A673 (cell line): Measurements from ENCODE around the gene MACROD1. TPM values are rescaled to one million over a fixed set of nuclear protein-coding genes. Genes with fewer than 3 reads are reported as not detected.
A peak's percentile ranks its signal among the peaks of the same experiment; 100 is the strongest.

Experiments used
- BruUV-seq: library from RNA; stranded (reverse); fragments of 400-500 nt; replicated peaks from 2 replicates; lab custom pipeline; 2021; lab: Mats Ljungman, UMichigan
- CTCF ChIA-PET: fragments of 300-600 bp; sonication (Branson Sonifier 250); formaldehyde crosslinking; loops from one replicate; lab custom pipeline; 2022; ENCODE audit warnings: antibody characterized with exemption; lab: Charles Lee
- POLR2A ChIA-PET: fragments of 300-600 bp; sonication (Branson Sonifier 250); formaldehyde crosslinking; loops from one replicate; lab custom pipeline; 2022; ENCODE audit warnings: antibody characterized with exemption; ENCODE audit not compliant: low non-redundant PET; lab: Charles Lee
- DNase-seq: peaks from one replicate; pipeline ENCODE4 v3.0.0-alpha.2; 2015; ENCODE audit warnings: low spot score
- H3K27ac ChIP-seq: fragments of 200-600 bp; sonication (generic); 2 replicates; pipeline ENCODE4 v1.5.1; 2016; ENCODE audit warnings: mixed run types, low read depth, mild to moderate bottlenecking, mixed read lengths, antibody characterized with exemption, low read length; ENCODE audit not compliant: poor library complexity, severe bottlenecking
- H3K27me3 ChIP-seq: fragments of 200-600 bp; sonication (generic); replicated peaks from 2 replicates; pipeline ENCODE4 v1.6.1; 2017; ENCODE audit warnings: mixed run types, low read depth, mild to moderate bottlenecking, mixed read lengths, antibody characterized with exemption, low read length; ENCODE audit not compliant: insufficient read depth, poor library complexity
- H3K36me3 ChIP-seq: fragments of 200-600 bp; sonication (generic); 2 replicates; pipeline ENCODE4 v1.6.1; 2016; ENCODE audit warnings: mixed run types, mild to moderate bottlenecking, mixed read lengths, antibody characterized with exemption, low read length; ENCODE audit not compliant: insufficient read depth, poor library complexity, severe bottlenecking
- H3K4me1 ChIP-seq: fragments of 200-600 bp; sonication (generic); 2 replicates; pipeline ENCODE4 v1.6.1; 2017; ENCODE audit warnings: mixed run types, mild to moderate bottlenecking, mixed read lengths, antibody characterized with exemption, low read length; ENCODE audit not compliant: insufficient read depth, poor library complexity, severe bottlenecking
- H3K4me3 ChIP-seq: fragments of 200-600 bp; sonication (generic); 2 replicates; pipeline ENCODE4 v1.5.1; 2016; ENCODE audit warnings: low read depth, mixed run types, mild to moderate bottlenecking, mixed read lengths, low read length; ENCODE audit not compliant: poor library complexity, severe bottlenecking
- H3K9me3 ChIP-seq: fragments of 200-600 bp; sonication (generic); 2 replicates; pipeline ENCODE4 v1.6.1; 2016; ENCODE audit warnings: mixed run types, low read depth, mild to moderate bottlenecking, mixed read lengths, antibody characterized with exemption, low read length; ENCODE audit not compliant: poor library complexity, severe bottlenecking
- CTCF ChIP-seq: fragments of 300-800, 200-600 bp; sonication (generic); conservative IDR thresholded peaks from 2 replicates; pipeline ENCODE4 v1.5.1; 2017; ENCODE audit warnings: low read depth, mild to moderate bottlenecking, antibody characterized with exemption, low read length, moderate library complexity, mixed read lengths
- EZH2 ChIP-seq: fragments of 200-600 bp; sonication (generic); IDR thresholded peaks from 2 replicates; pipeline ENCODE4 v1.6.1; 2017; ENCODE audit warnings: borderline replicate concordance, low read depth, mild to moderate bottlenecking, mixed read lengths, antibody characterized with exemption, low read length; ENCODE audit not compliant: poor library complexity, severe bottlenecking
- intact Hi-C: fragments of 100-400 bp; cut with micrococcal nuclease; formaldehyde crosslinking; loops from one replicate; pipeline ENCODE4 v1.10.0; 2022; ENCODE audit not compliant: unreplicated experiment
- total RNA-seq: library from RNA; stranded (reverse); gene quantifications from 2 replicates; pipeline ENCODE4 v1.2.3, GENCODE V29; 2021

MACROD1 gene
- total RNA-seq, 1 experiment from 2014 or later: 28.7 TPM

DNA sequence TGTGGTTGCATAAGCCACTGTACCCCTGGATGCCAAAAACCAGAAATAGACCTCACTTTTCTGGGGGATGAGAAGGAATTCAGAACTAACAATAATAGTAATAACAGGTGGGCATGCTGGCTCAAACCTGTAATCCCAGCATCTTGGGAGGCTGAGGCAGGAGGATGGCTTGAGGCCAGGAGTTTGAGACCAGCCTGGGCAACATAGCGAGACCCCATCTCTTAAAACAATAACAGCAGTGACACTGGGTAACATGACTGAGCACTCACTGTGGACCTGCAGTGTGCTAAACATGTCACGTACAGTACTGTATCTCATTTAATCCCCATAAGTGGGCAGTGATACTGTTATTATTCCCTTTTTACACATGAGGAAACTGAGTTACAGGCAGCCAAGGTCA, 120.2 kb downstream of the MACROD1 start:
- no TSS peak for BruUV-seq
- Histone ChIP-seq H3K4me1 (peaks cover 19% of the 10 kb centered on the region), H3K4me3 (no peak overlapping the region), H3K27me3 (no peaks in the 10 kb centered on the region), H3K36me3 (no peaks in the 10 kb centered on the region), H3K9me3 (no peaks in the 10 kb centered on the region), H3K27ac (no peak overlapping the region)
- ChIA-PET CTCF (no interaction called here), POLR2A (no interaction called here)
- TF ChIP-seq CTCF (no peak), EZH2 (no peak)
- DNase-seq: no peak
- intact Hi-C loops: no loop called here

GRCh38 chr11:64044730-64045393, 121.1 kb downstream of the MACROD1 start:
- H3K27ac ChIP-seq: no peak overlapping the region
- H3K36me3 ChIP-seq: no peaks in the 10 kb centered on the region
- peak; percentile 33 for DNase-seq
- no TSS peak for BruUV-seq
- intact Hi-C loops: no loop called here
- H3K27me3 ChIP-seq: no peaks in the 10 kb centered on the region
- TF ChIP-seq EZH2 (no peak), CTCF (no peak)
- no peaks in the 10 kb centered on the region for H3K9me3 ChIP-seq
- ChIA-PET POLR2A (no interaction called here), CTCF (interaction anchor here (0.6 kb wide), 1 partner anchor 104 kb away, joined by 4 read pairs; no protein-coding TSS in a partner anchor)
- H3K4me1 ChIP-seq: peaks cover 20% of the 10 kb centered on the region
- no peak overlapping the region for H3K4me3 ChIP-seq

- ChIA-PET POLR2A (interaction anchor here (0.6 kb wide), 1 partner anchor 42 kb away, joined by 7 read pairs; no protein-coding TSS in a partner anchor), CTCF (no interaction called here)
- intact Hi-C loops: no loop called here
- Histone ChIP-seq H3K27ac (no peak overlapping the region), H3K4me3 (no peak overlapping the region), H3K36me3 (no peaks in the 10 kb centered on the region), H3K27me3 (no peaks in the 10 kb centered on the region), H3K9me3 (no peaks in the 10 kb centered on the region), H3K4me1 (peaks cover 20% of the 10 kb centered on the region)
- DNase-seq: no peak
- TF ChIP-seq EZH2 (no peak), CTCF (no peak)
- no TSS peak for BruUV-seq
Observed at GRCh38 chr11:64043545-64043944, 122.4 kb downstream of the MACROD1 start.
